Subcutaneous adipose tissue (tissue), 4 donors: ENCODE results near the gene LETM1. TPM values are rescaled to one million over a fixed set of nuclear protein-coding genes. Genes with fewer than 3 reads are reported as not detected.

Source experiments
- CTCF ChIP-seq: fragments of 450-650 bp; IDR thresholded peaks from one replicate; pipeline ENCODE4 v1.5.1; 2016; ENCODE audit warnings: low read depth, mild to moderate bottlenecking, control low read depth, antibody characterized with exemption, moderate library complexity
- total RNA-seq, 4 donors: library from RNA; depleted of rRNA; stranded (reverse); fragments of >200 nt; gene quantifications; one replicate each; pipeline ENCODE4 v1.1.0, GENCODE V29; 2016

The LETM1 gene
- total RNA-seq, 4 donors from 2014 or later, result 26.9 to 88.9 (median 30.0) TPM

- TF ChIP-seq CTCF, result no peak
Observed at GRCh38 chr4:1859389-1859753, 3.4 kb upstream of the LETM1 start.

GRCh38 chr4:1857931-1858330 lies 2.0 kb upstream of the LETM1 start:
- no peak for TF ChIP-seq CTCF

GRCh38 chr4:1856943-1857699 lies 1.2 kb upstream of the LETM1 start:
- TF ChIP-seq CTCF, result no peak

- no peak for TF ChIP-seq CTCF
Observed at GRCh38 chr4:1855333-1856070, 454 bp downstream of the LETM1 start.

GRCh38 chr4:1854752-1855151 lies 1.2 kb downstream of the LETM1 start:
- TF ChIP-seq CTCF, result no peak

GRCh38 chr4:1852904-1853623 lies 2.9 kb downstream of the LETM1 start:
- no peak for TF ChIP-seq CTCF
